HEK293 (cell line): ENCODE data around the gene PHF13.
A peak's percentile ranks its signal among the peaks of the same experiment; 100 is the strongest.

ENCODE experiments used
- CTCF ChIP-seq: fragments of 450-650 bp; formaldehyde crosslinking; IDR thresholded peaks from 2 replicates; pipeline ENCODE4 v1.5.1; 2016; ENCODE audit warnings: missing biosample characterization, missing genetic modification characterization
- GLIS2 ChIP-seq: fragments of 450-650 bp; formaldehyde crosslinking; IDR thresholded peaks from 2 replicates; pipeline ENCODE4 v1.5.1; 2016; ENCODE audit warnings: missing biosample characterization, missing genetic modification characterization
- KLF10 ChIP-seq: fragments of 450-650 bp; IDR thresholded peaks from 2 replicates; pipeline ENCODE4 v1.5.1; 2018; ENCODE audit warnings: missing biosample characterization, mild to moderate bottlenecking, missing genetic modification characterization
- KLF17 ChIP-seq: fragments of 450-650 bp; formaldehyde crosslinking; IDR thresholded peaks from 2 replicates; pipeline ENCODE4 v1.5.1; 2016; ENCODE audit warnings: missing biosample characterization, missing genetic modification characterization
- SP2 ChIP-seq: fragments of 450-650 bp; formaldehyde crosslinking; IDR thresholded peaks from 2 replicates; pipeline ENCODE4 v1.5.1; 2016; ENCODE audit warnings: missing biosample characterization, missing genetic modification characterization
- SP3 ChIP-seq: fragments of 450-650 bp; formaldehyde crosslinking; IDR thresholded peaks from 2 replicates; pipeline ENCODE4 v1.5.1; 2016; ENCODE audit warnings: missing biosample characterization, missing genetic modification characterization
- TSHZ1 ChIP-seq: fragments of 450-650 bp; formaldehyde crosslinking; IDR thresholded peaks from 2 replicates; pipeline ENCODE4 v1.5.1; 2016; ENCODE audit warnings: missing biosample characterization, missing genetic modification characterization, borderline replicate concordance
- ZBTB20 ChIP-seq: fragments of 450-650 bp; formaldehyde crosslinking; IDR thresholded peaks from 2 replicates; pipeline ENCODE4 v1.5.1; 2016; ENCODE audit warnings: missing biosample characterization, missing genetic modification characterization
- ZBTB48 ChIP-seq: fragments of 450-650 bp; formaldehyde crosslinking; IDR thresholded peaks from 2 replicates; pipeline ENCODE4 v1.5.1; 2016; ENCODE audit warnings: missing biosample characterization, missing genetic modification characterization
- ZBTB8A ChIP-seq: fragments of 450-650 bp; formaldehyde crosslinking; IDR thresholded peaks from 2 replicates; pipeline ENCODE4 v1.5.1; 2016; ENCODE audit warnings: missing biosample characterization, missing genetic modification characterization
- ZEB2 ChIP-seq: fragments of 450-650 bp; formaldehyde crosslinking; IDR thresholded peaks from 2 replicates; pipeline ENCODE4 v1.5.1; 2016; ENCODE audit warnings: missing biosample characterization, missing genetic modification characterization
- ZFHX2 ChIP-seq: fragments of 450-650 bp; formaldehyde crosslinking; conservative IDR thresholded peaks from 2 replicates; pipeline ENCODE4 v1.5.1; 2016; ENCODE audit warnings: missing biosample characterization, missing genetic modification characterization
- ZNF133 ChIP-seq: fragments of 450-650 bp; formaldehyde crosslinking; IDR thresholded peaks from 2 replicates; pipeline ENCODE4 v1.5.1; 2016; ENCODE audit warnings: missing biosample characterization, missing genetic modification characterization
- ZNF19 ChIP-seq: fragments of 450-650 bp; formaldehyde crosslinking; IDR thresholded peaks from 2 replicates; pipeline ENCODE4; 2016; ENCODE audit warnings: missing biosample characterization, missing genetic modification characterization, low read depth
- ZNF2 ChIP-seq: fragments of 450-650 bp; formaldehyde crosslinking; IDR thresholded peaks from 2 replicates; pipeline ENCODE4 v1.5.1; 2016; ENCODE audit warnings: missing biosample characterization, missing genetic modification characterization
- ZNF280D ChIP-seq: fragments of 450-650 bp; formaldehyde crosslinking; IDR thresholded peaks from 2 replicates; pipeline ENCODE4 v1.5.1; 2016; ENCODE audit warnings: missing biosample characterization, missing genetic modification characterization
- ZNF335 ChIP-seq: fragments of 450-650 bp; formaldehyde crosslinking; conservative IDR thresholded peaks from 2 replicates; pipeline ENCODE4 v1.5.1; 2016; ENCODE audit warnings: missing biosample characterization, missing genetic modification characterization
- ZNF350 ChIP-seq: fragments of 450-650 bp; formaldehyde crosslinking; IDR thresholded peaks from 2 replicates; pipeline ENCODE4 v1.5.0; 2017; ENCODE audit warnings: missing biosample characterization, mild to moderate bottlenecking, missing genetic modification characterization
- ZNF37A ChIP-seq: fragments of 450-650 bp; IDR thresholded peaks from 2 replicates; pipeline ENCODE4 v1.5.1; 2018; ENCODE audit warnings: missing biosample characterization, missing genetic modification characterization
- ZNF394 ChIP-seq: fragments of 450-650 bp; formaldehyde crosslinking; IDR thresholded peaks from 2 replicates; pipeline ENCODE4 v1.5.1; 2016; ENCODE audit warnings: missing biosample characterization, missing genetic modification characterization, mild to moderate bottlenecking, moderate library complexity, borderline replicate concordance
- ZNF398 ChIP-seq: fragments of 450-650 bp; formaldehyde crosslinking; IDR thresholded peaks from 2 replicates; pipeline ENCODE4 v1.5.1; 2017; ENCODE audit warnings: missing biosample characterization, missing genetic modification characterization
- ZNF416 ChIP-seq: fragments of 450-650 bp; formaldehyde crosslinking; IDR thresholded peaks from 2 replicates; pipeline ENCODE4 v1.5.1; 2016; ENCODE audit warnings: missing biosample characterization, missing genetic modification characterization
- ZNF544 ChIP-seq: fragments of 450-650 bp; formaldehyde crosslinking; IDR thresholded peaks from 2 replicates; pipeline ENCODE4 v1.5.0; 2017; ENCODE audit warnings: missing biosample characterization, missing genetic modification characterization
- ZNF558 ChIP-seq: fragments of 450-650 bp; formaldehyde crosslinking; IDR thresholded peaks from 2 replicates; pipeline ENCODE4 v1.5.1; 2016; ENCODE audit warnings: missing biosample characterization, missing genetic modification characterization
- ZNF561 ChIP-seq: fragments of 450-650 bp; IDR thresholded peaks from 2 replicates; pipeline ENCODE4 v1.5.1; 2018; ENCODE audit warnings: missing biosample characterization, missing genetic modification characterization, borderline replicate concordance
- ZNF660 ChIP-seq: fragments of 450-650 bp; IDR thresholded peaks from 2 replicates; pipeline ENCODE4 v1.5.1; 2018; ENCODE audit warnings: missing biosample characterization, mild to moderate bottlenecking, missing genetic modification characterization
- ZNF791 ChIP-seq: fragments of 450-650 bp; formaldehyde crosslinking; IDR thresholded peaks from 2 replicates; pipeline ENCODE4 v1.5.1; 2016; ENCODE audit warnings: missing biosample characterization, missing genetic modification characterization
- ZSCAN16 ChIP-seq: fragments of 450-650 bp; formaldehyde crosslinking; IDR thresholded peaks from 2 replicates; pipeline ENCODE4 v1.5.1; 2016; ENCODE audit warnings: missing biosample characterization, missing genetic modification characterization

The PHF13 gene

GRCh38 chr1:6601049-6601922 lies 12.2 kb upstream of the PHF13 start (continued):
- TF ChIP-seq ZNF558 (tag by site-specific recombination) (no peak), ZBTB48 (peak; percentile 76), ZNF660 (tag by site-specific recombination) (peak; percentile 69; the same call in 1 of the 2 replicates), TSHZ1 (tag by site-specific recombination) (no peak), GLIS2 (tag by site-specific recombination) (peak; percentile 89), ZSCAN16 (tag by site-specific recombination) (no peak), ZNF544 (tag by site-specific recombination) (no peak), ZNF133 (no peak), ZNF394 (tag by site-specific recombination) (0 out of 2 replicates have a peak, but pooled peaks have one; percentile 35), CTCF (peak; percentile 78), ZNF335 (tag by site-specific recombination) (peak; percentile 59), ZNF2 (tag by site-specific recombination) (no peak), KLF10 (tag by site-specific recombination) (0 out of 2 replicates have a peak, but pooled peaks have one; percentile 46), ZFHX2 (no peak; the same call in 1 of the 2 replicates), ZBTB20 (tag by site-specific recombination) (peak; percentile 83), ZNF19 (tag by site-specific recombination) (no peak), ZEB2 (peak; percentile 61), ZNF791 (tag by site-specific recombination) (no peak), ZNF350 (tag by site-specific recombination) (no peak), ZBTB8A (tag by site-specific recombination) (peak; percentile 93), SP3 (tag by site-specific recombination) (peak; percentile 48; the same call in 1 of the 2 replicates), ZNF280D (no peak), ZNF561 (tag by site-specific recombination) (peak; percentile 46; the same call in 1 of the 2 replicates), ZNF398 (tag by site-specific recombination) (0 out of 2 replicates have a peak, but pooled peaks have one; percentile 10), SP2 (tag by site-specific recombination) (peak; percentile 63), ZNF37A (tag by site-specific recombination) (no peak), KLF17 (tag by site-specific recombination) (peak; percentile 57; the same call in 1 of the 2 replicates), ZNF416 (no peak)
